NCI-H1092 treated with DMSO at 0.1 percent for 48 hours (cell line): ENCODE measurements around the gene OR9I1.

Source experiments
- DNase-seq: peaks from one replicate; lab custom pipeline; 2025; lab: John Stamatoyannopoulos, UW

Gene OR9I1

GRCh38 chr11:58125469-58125868 is at the start of gene OR9I1:
Gene OR9I1, minus strand, starts transcription at chr11:58125530. Its CDS starts 6,086 bp downstream, at chr11:58119444.
- DNase-seq: no peak

GRCh38 chr11:58165504-58166106 is 40.3 kb upstream of the OR9I1 start:
- DNase-seq: no peak

GRCh38 chr11:58164990-58165389 is 39.7 kb upstream of the OR9I1 start:
- no peak for DNase-seq

- no peak for DNase-seq
Measured at GRCh38 chr11:58164389-58164788, 39.1 kb upstream of the OR9I1 start.

- no peak for DNase-seq
Measured at GRCh38 chr11:58152781-58153180, 27.5 kb upstream of the OR9I1 start.

- no peak for DNase-seq
Measured at GRCh38 chr11:58142761-58143160, 17.4 kb upstream of the OR9I1 start.

- DNase-seq: no peak
Measured at GRCh38 chr11:58135171-58135570, 9.8 kb upstream of the OR9I1 start.

- DNase-seq: no peak
Measured at GRCh38 chr11:58134151-58134550, 8.8 kb upstream of the OR9I1 start.

GRCh38 chr11:58133309-58134076 is 8.2 kb upstream of the OR9I1 start:
- DNase-seq: no peak

GRCh38 chr11:58127350-58127749 is 2.0 kb upstream of the OR9I1 start:
- no peak for DNase-seq

- DNase-seq: no peak
Measured at GRCh38 chr11:58121096-58121495, 4.2 kb downstream of the OR9I1 start.

GRCh38 chr11:58097437-58097836 is 27.9 kb downstream of the OR9I1 start:
- DNase-seq: no peak

- DNase-seq: no peak
Measured at GRCh38 chr11:58086528-58086927, 38.8 kb downstream of the OR9I1 start.

- no peak for DNase-seq
Measured at GRCh38 chr11:58075781-58076180, 49.5 kb downstream of the OR9I1 start.

- DNase-seq: no peak
Measured at GRCh38 chr11:58070585-58070984, 54.7 kb downstream of the OR9I1 start.

- DNase-seq: no peak
Measured at GRCh38 chr11:58068655-58069054, 56.7 kb downstream of the OR9I1 start.

GRCh38 chr11:58067685-58068084 is 57.6 kb downstream of the OR9I1 start:
- no peak for DNase-seq
